Panc1 (cell line): ENCODE results near the gene LIPA.

ENCODE experiments used
- CTCF ChIP-seq: fragments of 450-650 bp; IDR thresholded peaks from 2 replicates; pipeline ENCODE4 v1.5.1; 2017; ENCODE audit warnings: mild to moderate bottlenecking
- POLR2AphosphoS5 ChIP-seq: IDR thresholded peaks from 2 replicates; pipeline ENCODE4 v1.6.1; 2012; ENCODE audit warnings: mild to moderate bottlenecking, low read depth, low read length, moderate library complexity
- REST ChIP-seq, 2 experiments: IDR thresholded peaks; 2 replicates each; pipeline ENCODE4 v1.6.1; 2011 to 2012; ENCODE audit warnings: low read depth in 2 of 2, control low read depth in 1 of 2, low read length in 1 of 2, mild to moderate bottlenecking in 1 of 2, moderate library complexity in 1 of 2; ENCODE audit not compliant: insufficient read depth in 1 of 2
- SIN3A ChIP-seq: IDR thresholded peaks from 2 replicates; pipeline ENCODE4 v1.6.1; 2012; ENCODE audit warnings: low read depth, mild to moderate bottlenecking, low read length, moderate library complexity, borderline replicate concordance; ENCODE audit not compliant: insufficient read depth
- TCF7L2 ChIP-seq: IDR thresholded peaks from 2 replicates; pipeline ENCODE4 v1.6.1; 2011; ENCODE audit warnings: mild to moderate bottlenecking, low read depth, low read length, inconsistent platforms

- TF ChIP-seq POLR2AphosphoS5 (no peak), CTCF (no peak), TCF7L2 (no peak), REST (IDR thresholded peaks at IDR 0.05; ENCODE audit: insufficient read depth in 1 of 2, low read depth in 2 of 2, low read length in 1 of 2) (no peak), SIN3A (no peak)
Measured at GRCh38 chr10:89206402-89207180, 45.0 kb downstream of the LIPA start.
